ENCODE results near the gene B4GALT1. TPM values are rescaled to one million over a fixed set of nuclear protein-coding genes. Genes with fewer than 3 reads are reported as not detected.

The B4GALT1 gene
- total and polyA plus RNA-seq, 2 donors (not counting 3 experiments of a cell fraction or from before 2014, with no cell fraction given), result 61.4 to 66.5 TPM

GRCh38 chr9:33103501-33104281 is 63.4 kb downstream of the B4GALT1 start:
- no peaks in the 10 kb centered on the region for H3K27me3 ChIP-seq (ENCODE audit: control insufficient read depth in 2 of 2, insufficient read depth in 2 of 2, low read length in 2 of 2)
- no peak for DNase-seq (ENCODE audit: low read depth, low spot score)
- intact Hi-C loops (cut with micrococcal nuclease) (no loop called here), dilution Hi-C loops (cut with MboI; ENCODE audit: extremely low pct_ligation_motif_present, low sequenced_read_pairs) (no loop called here)
- no peak for TF ChIP-seq JUN (IDR thresholded peaks at IDR 0.05; ENCODE audit: borderline replicate concordance, insufficient read depth, insufficient read length, low read depth)
- no peak for TF ChIP-seq CTCF (IDR thresholded peaks at IDR 0.05; ENCODE audit: extremely low read depth in 1 of 2, insufficient read depth in 1 of 2, low read depth in 1 of 2, low read length in 2 of 2)
- TF ChIP-seq MAX (IDR thresholded peaks at IDR 0.05; ENCODE audit: insufficient read depth, insufficient read length), result no peak
- TF ChIP-seq EZH2 (IDR thresholded peaks at IDR 0.05; ENCODE audit: borderline replicate concordance, low read depth, low read length, severe bottlenecking), result no peak
- TF ChIP-seq GATA2 (IDR thresholded peaks at IDR 0.05; ENCODE audit: insufficient read depth, insufficient read length, low read depth, low read length), result no peak
- no peaks in the 10 kb centered on the region for H3K9me3 ChIP-seq (replicated peaks; ENCODE audit: control insufficient read depth, insufficient read depth, low read length)
- ChIA-PET POLR2A (no interaction called here), CTCF (no interaction called here)
- H3K4me3 ChIP-seq (replicated peaks in 1 of 3; ENCODE audit: insufficient read depth in 1 of 3, low read depth in 1 of 3, low read length in 3 of 3), result no peak overlapping the region
- no peak overlapping the region for H3K4me2 ChIP-seq (ENCODE audit: insufficient read depth, low read length)
- FAIRE-seq, result peak; percentile 21
- no peaks in the 10 kb centered on the region for H3K9me1 ChIP-seq (replicated peaks; ENCODE audit: control insufficient read depth, extremely low read depth, insufficient read depth, low read length)
- no peak overlapping the region for H3K9ac ChIP-seq (replicated peaks; ENCODE audit: extremely low read depth, insufficient read depth, low read length)
- H2AFZ ChIP-seq (ENCODE audit: low read depth, low read length), result no peak overlapping the region
- H4K20me1 ChIP-seq (replicated peaks; ENCODE audit: control insufficient read depth, extremely low read depth, insufficient read depth, low read length), result no peaks in the 10 kb centered on the region
- BruUV-seq (replicated peaks), result no TSS peak
- peaks cover 22% of the 10 kb centered on the region for H3K4me1 ChIP-seq (ENCODE audit: control insufficient read depth, extremely low read depth, insufficient read depth, low read length)
- no peaks in the 10 kb centered on the region for H3K79me2 ChIP-seq (ENCODE audit: control insufficient read depth, insufficient read depth, low read length)
- H3K36me3 ChIP-seq (ENCODE audit: control insufficient read depth in 2 of 2, extremely low read depth in 1 of 2, insufficient read depth in 2 of 2, low read length in 2 of 2), result no peaks in the 10 kb centered on the region
- no peak overlapping the region for H3K27ac ChIP-seq (ENCODE audit: insufficient read depth, low read depth, low read length)

All from endothelial cell of umbilical vein (primary cell).